Measurements from ENCODE around the gene LRRD1. TPM values are rescaled to one million over a fixed set of nuclear protein-coding genes. Genes with fewer than 3 reads are reported as not detected.
A peak's percentile ranks its signal among the peaks of the same experiment; 100 is the strongest.
"Not testable (repeated sequence)": the region's sequence is repeated elsewhere in the genome, so short reads cannot be mapped to it uniquely, and the experiment has no call there.

The LRRD1 gene
- polyA plus RNA-seq (2013, experiment 1 of 2; ENCODE audit: insufficient read length) = not detected
- not detected for polyA plus RNA-seq (2013, experiment 2 of 2; ENCODE audit: insufficient read length)

DNA sequence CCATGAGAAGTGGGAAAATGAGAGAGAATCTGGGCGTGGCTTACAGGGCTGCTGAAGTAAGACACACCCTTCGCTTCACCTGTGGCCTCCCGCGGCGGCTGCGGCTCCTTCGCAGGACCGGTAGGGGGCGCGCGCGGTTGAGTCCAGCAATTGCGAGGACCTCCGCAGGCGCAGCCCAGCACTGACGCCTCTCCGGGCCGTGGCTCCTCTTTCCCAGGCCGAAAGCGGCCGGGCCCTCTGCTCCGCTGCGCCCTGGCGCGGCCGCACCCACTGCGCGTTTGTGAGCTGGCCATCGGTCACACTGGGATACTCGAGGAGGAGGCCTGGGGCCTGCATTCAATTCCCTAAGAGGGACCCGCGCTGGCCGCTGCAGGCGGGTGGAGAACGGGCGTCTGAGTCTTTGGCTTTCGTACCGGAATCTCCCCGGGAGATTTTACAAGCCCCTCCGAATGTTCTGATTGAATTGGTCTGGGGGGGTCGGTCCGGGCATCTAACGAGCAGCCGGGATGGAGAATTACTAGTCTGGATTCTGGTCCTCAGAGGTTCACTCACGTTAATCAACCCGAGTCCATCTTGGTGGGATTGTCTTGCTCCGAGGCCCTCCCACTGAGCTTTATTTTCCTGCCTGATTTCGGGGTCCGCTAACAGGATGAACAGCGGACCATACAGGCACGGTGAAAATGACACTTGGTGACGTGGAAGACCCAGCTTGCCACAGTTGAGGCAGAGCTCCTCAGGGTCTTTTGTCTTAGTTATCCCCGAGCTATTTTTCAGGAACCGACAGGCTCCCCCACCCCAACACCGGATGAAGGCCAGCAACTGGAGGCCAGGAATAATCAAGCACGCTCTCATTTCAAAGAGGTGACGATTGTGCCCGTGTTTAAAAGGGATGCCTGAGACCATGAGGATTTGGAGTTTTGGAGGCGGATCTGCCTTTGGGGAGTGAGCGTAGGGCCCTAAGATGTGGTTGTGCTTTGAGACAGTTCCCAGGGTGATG, at the start of gene LRRD1:
TSS of gene LRRD1 (minus strand) at position 215 of the 997 bp plus-strand sequence. CDS start 13,940 bp downstream, outside the sequence.
- DNase-seq = peak; percentile 84

DNA sequence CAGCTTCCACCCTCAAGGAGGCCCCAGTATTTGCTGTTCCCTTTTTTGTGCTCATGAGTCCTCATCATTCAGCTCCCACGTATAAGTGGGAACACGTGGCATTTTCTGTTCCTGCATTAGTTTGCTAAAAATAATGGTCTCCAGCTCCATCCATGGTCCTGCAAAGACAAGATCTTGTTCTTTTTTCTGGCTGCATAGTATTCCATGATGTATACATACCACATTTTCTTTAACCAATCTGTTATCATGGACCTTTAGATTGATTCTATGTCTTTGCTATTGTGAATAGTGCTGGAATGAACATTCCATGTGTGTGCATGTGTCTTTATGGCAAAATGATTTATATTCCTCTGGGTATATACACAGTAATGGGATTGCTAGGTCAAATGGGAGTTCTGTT, 49.8 kb upstream of the LRRD1 start:
- DNase-seq = no peak

DNA sequence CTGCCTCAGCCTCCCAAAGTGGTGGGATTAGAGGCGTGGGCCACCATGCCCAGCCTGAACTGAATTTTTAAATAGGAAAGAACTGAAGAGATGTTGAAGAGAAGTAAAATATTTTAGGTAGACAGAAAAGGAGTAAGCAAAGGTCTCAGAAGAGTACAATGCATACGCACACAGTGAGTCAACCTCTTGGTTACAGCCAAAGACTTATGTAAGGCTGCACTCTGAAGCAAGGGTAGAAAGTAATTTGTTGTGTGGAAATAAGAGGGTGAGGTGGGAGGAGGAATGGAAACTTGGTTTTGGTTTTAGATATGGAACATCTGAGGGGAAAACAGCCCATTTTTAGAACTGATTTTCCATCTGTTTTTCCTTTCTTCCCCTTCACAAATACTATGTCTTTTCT, 49.2 kb upstream of the LRRD1 start:
- DNase-seq = no peak

DNA sequence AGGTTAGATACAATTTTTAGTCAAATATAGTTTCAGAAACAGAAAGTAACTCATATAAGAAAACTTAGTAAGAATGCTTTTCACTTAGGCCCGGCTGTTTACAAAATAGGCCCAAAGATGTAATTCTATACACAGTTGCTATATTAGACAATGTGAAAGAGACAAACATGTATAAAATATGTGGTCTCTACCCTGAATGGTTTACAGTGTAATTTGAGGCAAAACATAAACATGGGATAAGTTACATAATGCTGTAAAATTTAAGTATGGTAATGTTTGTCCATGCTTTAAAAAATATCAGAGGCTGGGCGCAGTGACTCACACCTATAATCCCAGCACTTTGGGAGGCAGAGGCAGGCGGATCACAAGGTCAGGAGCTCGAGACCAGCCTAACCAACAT, 48.0 kb upstream of the LRRD1 start:
- DNase-seq = no peak

DNA sequence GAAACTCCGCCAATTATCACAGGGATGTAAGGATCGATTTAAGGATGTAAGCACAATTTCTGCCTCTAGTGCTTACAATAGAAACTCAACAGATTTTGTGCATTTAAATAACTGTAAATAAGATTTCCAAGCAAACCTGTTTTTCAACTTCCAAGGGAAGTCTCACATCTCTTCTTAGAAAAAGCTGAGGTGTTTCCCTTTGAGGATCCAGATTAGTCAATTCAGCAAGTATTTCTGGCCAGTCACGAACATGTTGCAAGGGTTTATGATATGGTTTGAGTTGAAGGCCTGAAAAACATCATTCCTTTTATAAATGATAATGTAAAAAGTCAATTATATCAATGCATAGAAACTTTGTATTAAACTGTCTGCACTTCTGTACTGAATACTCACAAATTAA, 42.8 kb upstream of the LRRD1 start:
- DNase-seq = no peak

DNA sequence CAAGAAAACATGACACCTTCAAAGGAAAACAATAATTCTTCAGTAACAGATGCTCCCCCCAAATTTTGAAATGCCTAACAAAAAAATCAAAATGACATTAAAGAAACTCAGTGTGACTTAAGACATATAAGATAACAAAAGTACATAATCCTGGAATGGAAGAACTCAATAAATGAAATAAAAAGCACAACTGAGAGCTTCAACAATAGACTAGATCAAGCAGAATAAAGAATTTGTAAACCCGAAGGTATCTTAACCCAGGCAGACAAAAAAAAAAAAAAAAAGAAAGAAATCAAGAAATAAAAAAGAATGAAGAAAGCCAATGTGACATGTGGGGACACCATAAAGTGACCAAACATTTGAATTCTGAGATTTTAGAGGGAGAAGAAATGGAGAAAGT, 27.7 kb upstream of the LRRD1 start:
- DNase-seq = no peak

DNA sequence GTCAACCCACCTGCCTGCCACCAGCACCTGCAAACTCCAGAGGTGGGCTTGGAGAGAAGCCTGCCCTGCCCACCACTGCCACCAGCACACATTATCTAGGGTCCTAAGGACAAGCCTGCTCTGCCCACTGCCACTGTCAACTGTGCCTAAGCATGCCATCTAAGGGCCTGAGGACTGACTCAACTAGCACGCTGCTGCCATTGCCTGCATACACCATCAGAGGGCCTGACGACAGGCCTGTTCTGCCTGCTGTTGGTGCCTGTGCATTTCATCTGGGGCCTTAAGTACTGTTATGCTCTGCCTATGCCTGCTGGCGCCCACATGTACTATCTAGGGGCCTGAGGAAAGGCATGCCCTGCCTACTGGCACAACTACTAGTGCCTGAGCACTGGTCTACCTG, 27.0 kb upstream of the LRRD1 start:
- no peak for DNase-seq

DNA sequence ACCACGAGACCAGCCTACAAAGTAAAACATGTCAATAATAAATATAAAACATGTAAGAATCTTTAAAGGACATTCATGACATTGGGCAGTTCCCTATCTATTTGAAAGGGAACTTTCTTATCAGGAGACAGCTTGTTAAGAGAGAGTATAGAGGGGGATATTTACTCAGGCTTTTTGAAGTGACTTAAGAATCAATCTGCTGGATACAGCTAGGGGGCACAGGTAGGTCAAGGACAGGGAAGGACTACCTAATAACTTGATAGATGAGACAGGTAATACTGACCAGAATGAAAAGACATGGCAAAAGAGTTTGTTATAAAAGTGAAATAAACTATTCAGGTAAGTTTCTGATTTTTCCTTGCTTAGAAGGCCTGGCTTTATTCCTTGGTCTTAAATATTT, 21.8 kb upstream of the LRRD1 start:
- no peak for DNase-seq

DNA sequence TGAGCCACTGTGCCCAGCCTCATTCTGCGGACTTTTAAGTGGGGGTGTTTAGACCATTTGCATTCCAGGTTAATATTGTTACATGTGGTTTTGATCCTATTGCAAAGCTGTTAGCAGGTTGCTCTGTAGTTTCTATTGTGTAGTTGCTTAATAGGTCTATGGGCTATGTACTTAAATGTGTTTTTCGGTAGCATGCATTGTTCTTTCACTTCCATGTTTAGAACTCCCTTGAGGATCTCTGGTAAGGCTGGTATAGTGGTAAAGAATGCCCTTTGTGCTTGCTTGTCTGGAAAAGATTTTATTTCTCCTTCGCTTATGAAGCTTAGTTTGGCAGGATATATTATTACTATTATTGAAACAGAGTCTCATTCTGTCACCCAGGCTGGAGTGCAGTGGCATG, 13.4 kb upstream of the LRRD1 start:
- DNase-seq = no peak

DNA sequence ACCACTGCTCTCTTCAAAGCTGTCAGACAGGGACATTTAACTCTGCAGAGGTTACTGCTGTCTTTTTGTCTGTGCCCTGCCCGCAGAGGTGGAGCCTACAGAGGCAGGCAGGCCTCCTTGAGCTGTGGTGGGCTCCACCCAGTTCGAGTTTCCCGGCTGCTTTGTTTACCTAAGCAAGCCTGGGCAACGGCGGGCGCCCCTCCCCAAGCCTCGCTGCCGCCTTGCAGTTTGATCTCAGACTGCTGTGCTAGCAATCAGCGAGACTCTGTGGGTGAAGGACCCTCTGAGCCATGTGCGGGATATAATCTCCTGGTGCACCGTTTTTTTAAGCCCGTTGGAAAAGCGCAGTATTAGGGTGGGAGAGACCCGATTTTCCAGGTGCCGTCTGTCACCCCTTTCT, 10.3 kb upstream of the LRRD1 start:
- not testable (repeated sequence) for DNase-seq

DNA sequence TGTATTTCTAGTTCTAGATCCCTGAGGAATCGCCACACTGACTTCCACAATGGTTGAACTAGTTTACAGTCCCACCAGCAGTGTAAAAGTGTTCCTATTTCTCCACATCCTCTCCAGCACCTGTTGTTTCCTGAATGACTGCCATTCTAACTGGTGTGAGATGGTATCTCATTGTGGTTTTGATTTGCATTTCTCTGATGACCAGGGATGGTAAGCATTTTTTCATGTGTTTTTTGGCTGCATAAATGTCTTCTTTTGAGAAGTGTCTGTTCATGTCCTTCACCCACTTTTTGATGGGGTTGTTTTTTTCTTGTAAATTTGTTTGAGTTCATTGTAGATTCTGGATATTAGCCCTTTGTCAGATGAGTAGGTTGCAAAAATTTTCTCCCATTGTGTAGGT, 5.4 kb upstream of the LRRD1 start:
- not testable (repeated sequence) for DNase-seq

DNA sequence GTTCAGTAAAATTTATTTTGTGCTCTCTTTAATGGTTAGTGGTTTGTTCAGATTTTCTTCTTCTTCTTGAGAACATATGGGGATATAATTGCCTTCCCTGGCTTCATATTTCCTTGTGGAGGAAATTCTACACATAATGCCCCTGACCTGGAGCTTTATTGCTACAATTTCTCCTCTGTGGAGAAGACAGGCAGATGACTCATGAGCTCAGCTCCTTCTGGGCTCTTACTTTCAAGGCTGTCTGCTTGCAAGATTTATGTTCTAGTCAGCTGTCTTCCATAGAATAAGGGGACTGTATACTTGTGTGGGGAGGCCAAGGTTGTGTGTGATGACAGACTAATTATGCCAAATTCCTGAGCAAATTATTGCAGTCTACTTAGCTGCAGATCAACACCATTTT, 1.6 kb downstream of the LRRD1 start:
- DNase-seq = peak; percentile 40

DNA sequence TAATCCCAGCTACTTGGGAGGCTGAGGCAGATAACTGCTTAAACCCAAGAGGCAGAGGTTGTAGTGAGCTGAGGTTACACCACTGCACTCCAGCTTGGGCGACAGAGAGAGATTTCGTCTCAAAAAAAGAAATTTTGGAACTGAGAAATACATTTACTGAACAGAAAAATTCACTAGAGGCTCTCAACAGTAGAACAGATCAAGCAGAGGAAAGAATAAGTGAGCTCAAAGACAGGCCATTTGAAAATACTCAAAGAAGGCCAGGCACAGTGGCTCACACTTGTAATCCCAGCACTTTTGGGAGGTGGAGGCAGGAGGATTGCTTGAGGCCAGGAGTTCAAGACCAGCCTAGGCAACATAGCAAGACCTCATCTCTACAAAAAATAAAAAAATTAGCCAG, 9.4 kb downstream of the LRRD1 start:
- not testable (repeated sequence) for DNase-seq

DNA sequence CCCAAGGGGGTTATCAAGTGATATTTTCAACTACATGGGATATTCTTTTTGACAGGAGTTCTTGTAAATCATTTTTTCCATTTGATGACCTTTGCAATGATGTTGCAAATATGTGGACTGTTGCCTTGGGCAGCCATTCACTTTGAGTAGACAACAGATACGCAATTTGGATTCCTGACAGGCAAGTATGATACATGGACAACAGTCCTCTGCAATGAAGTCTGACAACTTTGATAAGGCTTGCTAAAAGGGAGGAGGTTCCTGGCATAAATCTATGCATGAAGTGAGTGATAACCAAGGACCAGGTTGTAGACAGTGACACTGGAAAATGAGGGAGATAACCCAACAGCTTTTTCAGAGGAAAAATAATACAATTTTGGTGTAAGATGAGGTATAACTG, 17.7 kb downstream of the LRRD1 start:
- no peak for DNase-seq

DNA sequence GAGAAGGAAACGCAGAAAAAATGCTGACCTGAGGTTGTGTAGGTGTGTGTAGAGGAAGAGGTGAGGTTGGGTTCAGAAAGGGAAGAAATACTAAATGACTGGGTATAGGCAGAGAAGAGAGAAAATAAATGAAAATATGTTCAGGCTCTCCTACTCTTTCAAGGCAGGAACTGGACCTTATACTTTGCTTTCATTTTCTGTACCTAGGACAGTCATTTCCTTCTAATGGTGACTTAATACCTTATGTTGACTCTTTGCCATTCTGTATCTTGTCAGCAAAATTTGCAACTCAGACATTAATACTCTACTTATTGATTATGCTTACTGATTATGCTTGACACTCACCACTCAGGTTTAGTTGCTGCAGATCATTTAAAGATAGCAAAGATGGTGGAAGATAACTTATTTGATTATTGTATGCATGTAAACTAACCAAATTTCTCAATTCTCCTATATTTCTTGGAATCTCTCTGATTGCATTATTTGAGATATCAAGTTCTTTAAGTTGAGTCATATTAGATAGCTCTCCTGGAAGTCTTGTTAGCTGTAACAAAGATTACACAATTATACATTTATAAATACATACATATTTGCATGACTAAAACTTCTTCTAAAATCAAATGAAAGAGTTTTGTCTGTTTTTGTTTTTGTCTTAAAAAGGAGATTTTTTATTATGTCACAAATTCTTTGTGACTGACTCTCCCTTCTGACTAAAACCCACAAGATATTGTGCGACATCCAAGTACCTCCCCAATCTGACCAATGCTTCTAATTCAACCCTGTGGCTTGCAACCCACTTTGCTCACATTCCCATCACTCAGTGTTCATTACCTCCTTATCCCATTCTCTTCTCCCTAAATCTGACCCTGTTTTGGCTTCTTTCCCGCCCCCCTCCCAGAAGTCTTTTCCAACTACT, 20.0 kb downstream of the LRRD1 start:
- DNase-seq = peak; percentile 91

DNA sequence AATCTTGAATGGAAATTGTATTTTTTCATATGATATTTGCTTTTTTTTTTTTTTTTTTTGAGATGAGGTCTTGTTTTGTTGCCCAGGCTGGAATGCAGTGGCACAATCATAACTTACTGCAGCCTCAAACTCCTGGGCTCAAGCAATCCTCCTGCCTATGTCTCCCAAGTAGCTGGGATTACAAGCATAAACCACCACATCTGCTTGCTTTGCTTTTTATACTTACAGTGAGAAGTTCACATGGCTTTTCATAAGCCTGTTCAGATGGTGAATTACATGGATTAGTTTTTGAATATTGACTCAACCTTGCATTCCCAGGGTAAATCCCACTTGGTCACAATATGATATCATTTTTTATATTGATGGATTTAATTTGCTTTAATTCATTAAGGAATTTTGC, 22.0 kb downstream of the LRRD1 start:
- peak; percentile 10 for DNase-seq

DNA sequence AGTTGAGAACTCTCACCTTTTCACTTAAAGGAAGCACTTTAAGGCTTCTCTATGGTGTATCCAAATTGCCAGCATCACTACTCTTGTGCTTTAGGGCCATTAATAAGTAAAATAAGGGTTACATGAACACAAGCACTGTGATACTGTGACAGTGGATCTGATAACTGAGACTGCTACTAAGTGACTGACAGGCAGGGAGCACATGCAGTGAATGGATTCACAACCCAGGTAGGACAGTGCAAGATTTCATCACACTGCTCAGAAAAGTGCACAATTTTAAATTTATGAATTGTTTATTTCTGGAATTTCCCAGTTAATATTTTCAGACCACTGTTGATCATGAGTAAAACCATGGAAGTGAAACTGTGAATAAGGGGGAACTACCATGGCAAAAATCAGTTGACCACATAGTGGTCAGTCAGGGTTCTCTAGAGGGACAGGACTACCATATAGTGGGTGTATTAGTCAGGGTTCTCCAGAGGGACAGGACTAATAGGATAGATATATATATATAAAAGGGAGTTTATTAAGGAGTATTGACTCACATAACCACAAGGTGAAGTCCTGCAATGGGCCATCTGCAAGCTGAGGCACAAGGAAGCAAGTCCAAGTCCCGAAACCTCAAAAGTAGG, 23.7 kb downstream of the LRRD1 start:
- DNase-seq = no peak

DNA sequence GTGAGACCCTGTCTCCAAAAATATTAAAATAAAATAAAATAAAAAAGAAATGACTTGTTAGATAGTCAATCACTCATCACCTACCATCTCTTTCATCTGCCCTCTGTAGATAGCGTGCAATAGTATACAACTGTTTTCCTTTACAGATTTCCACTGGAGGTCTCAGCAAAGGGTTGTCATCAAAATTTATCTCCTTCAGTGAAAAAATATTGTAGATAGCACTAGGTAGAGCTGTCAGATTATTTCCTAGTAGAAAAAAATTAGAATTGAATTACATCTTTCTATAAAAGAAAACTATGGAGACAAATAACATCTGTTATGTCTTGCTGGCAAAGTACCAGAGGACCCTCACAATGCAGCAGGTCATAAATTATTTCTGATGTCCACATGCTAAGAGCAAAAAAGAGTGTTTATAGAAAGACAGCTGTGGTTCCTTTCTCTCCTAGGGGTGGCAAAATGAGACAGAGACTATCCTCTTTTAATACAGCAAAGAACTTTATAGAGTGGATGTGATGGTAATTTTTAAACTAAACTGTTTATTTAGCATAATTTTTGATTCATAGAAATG, 28.4 kb downstream of the LRRD1 start:
- DNase-seq = no peak

DNA sequence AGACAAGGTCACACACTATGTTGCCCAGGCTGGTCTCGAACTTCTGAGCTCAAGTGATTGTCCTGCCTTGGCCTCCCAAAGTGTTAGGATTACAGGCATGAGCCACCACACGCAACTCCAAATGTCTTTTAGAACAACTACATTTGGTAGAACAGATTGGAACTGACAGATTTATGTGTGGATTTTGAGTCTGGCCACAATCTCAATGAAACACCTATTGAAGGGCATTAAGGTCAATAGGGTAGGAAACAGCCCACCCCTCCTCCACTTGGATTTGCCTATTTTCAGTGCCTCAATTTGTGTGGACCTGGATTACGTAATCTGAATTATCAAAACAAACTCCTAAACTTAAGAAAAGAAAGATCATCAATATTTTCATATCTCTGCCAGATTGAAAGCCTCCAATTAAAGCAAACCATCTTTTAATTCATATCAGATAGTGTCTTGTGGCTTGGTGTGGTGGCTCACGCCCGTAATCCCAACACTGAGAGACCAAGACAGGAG, 29.2 kb downstream of the LRRD1 start:
- DNase-seq = no peak

DNA sequence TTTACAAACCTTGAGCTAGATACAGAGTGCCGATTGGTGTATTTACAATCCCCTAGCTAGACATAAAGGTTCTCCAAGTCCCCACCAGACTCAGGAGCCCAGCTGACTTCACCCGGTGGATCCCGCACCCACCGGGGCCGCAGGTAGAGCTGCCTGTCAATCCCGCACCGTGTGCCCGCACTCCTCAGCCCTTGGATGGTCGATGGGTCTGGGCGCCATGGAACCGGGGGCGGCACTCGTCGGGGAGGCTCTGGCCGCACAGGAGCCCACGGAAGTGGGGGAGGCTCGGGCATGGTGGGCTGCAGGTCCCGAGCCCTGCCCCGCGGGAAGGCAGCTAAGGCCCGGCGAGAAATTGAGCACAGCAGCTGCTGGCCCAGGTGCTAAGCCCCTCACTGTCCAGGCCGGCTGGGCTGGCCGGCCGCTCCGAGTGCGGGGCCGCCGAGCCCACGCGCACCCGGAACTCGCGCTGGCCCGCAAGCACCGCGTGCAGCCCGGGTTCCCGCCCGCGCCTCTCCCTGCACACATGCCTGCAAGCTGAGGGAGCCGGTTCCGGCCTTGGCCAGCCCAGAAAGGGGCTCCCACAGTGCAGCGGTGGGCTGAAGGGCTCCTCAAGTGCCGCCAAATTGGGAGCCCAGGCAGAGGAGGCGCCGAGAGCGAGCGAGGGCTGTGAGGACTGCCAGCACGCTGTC, 35.6 kb downstream of the LRRD1 start:
- DNase-seq = not testable (repeated sequence)

DNA sequence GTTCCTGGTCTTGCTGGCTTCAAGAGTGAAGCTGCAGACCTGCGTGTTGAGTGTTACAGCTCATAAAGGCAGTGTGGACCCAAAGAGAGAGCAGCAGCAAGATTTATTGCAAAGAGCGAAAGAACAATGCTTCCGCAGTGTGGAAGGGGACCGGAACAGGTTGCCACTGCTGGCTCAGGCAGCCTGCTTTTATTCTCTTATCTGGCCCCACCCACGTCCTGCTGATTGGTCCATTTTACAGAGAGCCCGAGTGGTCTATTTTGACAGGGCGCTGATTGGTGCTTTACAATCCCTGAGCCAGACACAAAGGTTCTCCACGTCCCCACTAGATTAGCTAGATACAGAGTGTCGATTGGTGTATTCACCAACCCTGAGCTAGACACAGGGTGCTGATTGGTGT, 36.2 kb downstream of the LRRD1 start:
- not testable (repeated sequence) for DNase-seq
